Measurements from ENCODE around the gene SULT1C2.
"Not testable (repeated sequence)": the region's sequence is repeated elsewhere in the genome, so short reads cannot be mapped to it uniquely, and the experiment has no call there.

Gene SULT1C2

DNA sequence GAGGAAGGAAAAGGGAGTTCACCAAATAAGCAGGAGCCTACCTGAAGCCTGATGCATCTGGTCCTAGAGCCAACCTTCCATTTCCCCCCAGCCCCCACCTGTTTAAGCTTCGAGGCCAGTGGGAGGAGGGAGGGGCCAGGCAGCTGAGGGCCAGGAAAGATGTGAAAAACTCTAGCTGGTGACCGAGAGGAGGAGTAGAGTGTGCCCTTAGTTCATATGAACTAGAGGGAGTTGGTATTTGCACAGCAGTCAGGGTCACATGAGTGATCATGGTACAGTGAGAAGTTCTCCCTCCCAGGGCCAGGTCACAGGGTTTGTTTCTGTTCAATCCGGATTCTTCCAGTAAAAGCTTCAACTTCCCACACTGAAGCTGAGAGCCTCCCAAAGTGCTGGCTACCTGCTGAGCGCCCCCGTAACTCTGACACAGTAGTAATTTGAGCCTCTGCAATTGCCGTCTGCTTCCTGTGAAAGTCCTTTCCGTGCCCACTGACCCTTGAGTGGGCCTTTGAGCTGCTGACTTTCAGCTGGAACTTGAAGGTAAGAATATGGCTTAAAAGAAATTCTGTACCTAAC, at the start of gene SULT1C2:
Gene SULT1C2 (plus strand): TSS at position 362 of the 573 bp plus-strand sequence. CDS start 4,773 bp downstream, outside the sequence.
- peak; percentile 11 for DNase-seq (ENCODE audit: low spot score)

DNA sequence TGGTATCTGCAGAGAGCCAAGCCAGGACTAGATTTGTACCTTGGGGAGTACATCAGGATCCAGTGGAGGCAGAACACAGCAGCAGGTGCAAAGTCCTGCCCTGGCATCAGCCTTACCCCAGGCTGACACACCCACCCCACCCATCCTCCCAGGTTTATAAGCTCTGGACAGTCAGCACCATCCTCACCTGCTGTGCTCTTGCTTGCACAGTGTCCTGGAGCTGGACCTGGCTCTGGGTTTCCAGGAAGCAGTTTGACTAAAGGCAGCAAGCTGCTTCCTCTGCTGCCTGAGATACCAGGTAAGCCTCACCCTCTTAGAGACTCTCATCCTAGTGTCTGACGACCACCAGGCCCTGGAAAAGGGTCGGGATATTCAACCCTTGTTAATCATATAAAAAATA, 48.9 kb upstream of the SULT1C2 start, which contains the start of gene SULT1C3:
Gene SULT1C3 (plus strand): TSS at position 183 of the 400 bp plus-strand sequence. CDS start 7,227 bp downstream, outside the sequence.
- DNase-seq (ENCODE audit: low spot score) = no peak

DNA sequence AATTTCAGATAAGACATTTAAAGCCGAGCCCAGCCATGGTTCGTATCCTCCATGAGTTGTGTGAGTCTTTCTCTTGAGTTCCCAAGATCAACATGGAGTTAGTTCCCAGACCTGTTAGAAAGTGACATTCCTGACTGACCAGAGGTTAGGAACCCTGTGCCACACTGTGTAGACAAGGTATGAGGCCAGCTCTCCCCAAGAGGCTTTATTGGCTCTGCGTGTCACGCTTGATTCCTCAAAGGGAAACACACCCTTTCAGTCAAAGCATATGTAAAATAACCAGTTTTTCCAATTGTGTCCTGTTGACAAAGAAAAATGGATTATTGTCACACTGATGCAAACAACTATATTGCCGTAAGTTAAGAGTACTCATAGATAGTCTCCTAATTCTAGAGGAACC, 47.7 kb upstream of the SULT1C2 start:
- no peak for DNase-seq (ENCODE audit: low spot score)

DNA sequence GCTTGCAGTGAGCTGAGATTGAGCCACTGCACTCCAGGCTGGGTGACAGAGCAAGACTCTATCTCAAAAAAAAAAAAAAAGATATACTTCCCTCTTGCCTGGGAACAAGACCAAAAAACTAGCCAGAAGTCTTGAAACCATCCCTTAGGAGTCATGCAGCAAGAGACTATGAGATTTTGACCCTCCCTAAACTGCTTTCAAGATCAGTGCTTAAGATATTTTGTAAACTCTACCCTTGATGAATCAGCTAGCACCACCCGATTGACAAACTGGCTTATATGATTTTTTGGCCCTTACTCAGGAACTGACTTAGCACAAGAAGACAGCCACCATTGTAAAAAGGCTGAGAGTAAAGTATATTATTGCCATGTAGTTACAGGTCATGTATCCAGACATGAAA, 45.1 kb upstream of the SULT1C2 start:
- no peak for DNase-seq (ENCODE audit: low spot score)

DNA sequence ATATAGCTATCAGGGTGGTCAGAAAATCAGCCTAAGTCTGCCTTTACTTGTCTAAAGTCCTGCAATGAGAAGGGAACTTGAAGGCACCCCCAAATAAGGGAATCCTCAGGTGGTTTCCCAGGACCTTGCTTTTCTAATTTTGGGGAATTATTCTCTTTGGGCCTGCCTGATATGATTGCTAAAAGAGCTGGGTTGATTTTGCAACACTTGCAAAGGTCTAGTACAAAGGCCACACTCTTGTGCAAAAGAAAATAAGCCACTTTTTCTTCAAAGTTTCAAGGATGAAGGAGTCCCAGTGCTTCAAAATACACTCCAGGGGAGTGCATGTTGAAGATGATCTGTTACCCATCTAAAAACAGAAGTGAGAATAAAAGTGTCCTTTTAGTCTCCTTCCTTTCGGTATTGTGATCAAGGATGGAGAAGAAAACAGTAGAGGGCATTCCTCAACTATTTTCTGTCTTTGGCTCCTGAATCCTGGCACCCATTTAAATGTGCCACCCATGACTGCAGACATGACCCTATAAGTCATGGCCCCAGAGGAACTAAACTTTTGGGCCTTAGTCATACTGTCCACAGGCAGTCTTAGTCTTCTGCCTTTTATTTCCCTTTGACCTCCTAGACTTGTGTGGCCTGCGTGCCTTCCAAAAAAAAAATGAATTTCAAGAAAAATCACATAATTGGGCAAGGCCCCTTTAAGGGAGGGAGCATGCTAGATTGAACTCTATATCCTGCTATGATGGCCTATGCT, 43.9 kb upstream of the SULT1C2 start:
- DNase-seq (ENCODE audit: low spot score) = no peak

DNA sequence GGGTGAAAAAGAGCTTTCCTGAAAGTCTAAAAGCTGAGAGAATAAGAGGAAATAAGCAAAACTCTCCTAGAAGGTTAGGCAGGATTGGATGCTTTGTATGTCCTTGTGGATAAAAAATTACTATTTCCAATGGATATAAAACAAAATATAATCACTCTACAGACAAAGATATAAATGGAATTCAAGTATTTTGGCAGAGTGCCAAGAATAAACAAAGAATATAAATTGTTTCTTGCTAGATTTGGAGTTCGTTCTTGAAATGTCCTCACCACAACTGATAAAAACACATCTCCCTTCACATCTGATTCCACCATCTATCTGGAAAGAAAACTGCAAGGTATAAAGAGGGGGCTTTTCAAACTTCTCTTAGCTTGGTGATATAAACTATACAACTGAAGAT, 35.6 kb upstream of the SULT1C2 start:
- no peak for DNase-seq (ENCODE audit: low spot score)

DNA sequence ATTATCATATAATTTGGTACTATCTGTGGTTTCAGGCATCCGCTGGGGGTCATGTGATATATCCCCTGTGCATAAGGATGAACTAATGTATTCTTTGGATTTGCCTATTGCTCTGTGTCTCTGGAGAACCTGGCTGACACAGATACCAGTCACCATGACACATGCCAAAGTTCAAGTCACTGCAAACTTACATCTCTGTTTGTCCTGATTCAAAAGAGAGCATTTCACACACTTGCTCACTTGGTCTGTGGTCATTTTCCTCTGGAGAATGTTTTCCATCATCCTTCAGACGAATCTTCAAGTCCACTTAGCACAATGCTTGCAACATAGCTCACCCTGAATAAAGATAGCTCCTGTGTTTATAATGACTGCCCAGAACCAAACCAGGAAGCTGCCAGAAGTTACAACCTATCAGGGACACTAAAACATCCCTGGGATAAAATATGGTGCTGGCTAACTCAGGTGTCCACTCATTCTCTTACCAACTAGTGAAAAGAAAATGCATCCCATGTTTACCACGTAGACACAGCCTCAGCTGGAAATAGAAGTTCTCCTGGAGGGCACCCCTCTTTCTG, 30.9 kb upstream of the SULT1C2 start:
- no peak for DNase-seq (ENCODE audit: low spot score)

DNA sequence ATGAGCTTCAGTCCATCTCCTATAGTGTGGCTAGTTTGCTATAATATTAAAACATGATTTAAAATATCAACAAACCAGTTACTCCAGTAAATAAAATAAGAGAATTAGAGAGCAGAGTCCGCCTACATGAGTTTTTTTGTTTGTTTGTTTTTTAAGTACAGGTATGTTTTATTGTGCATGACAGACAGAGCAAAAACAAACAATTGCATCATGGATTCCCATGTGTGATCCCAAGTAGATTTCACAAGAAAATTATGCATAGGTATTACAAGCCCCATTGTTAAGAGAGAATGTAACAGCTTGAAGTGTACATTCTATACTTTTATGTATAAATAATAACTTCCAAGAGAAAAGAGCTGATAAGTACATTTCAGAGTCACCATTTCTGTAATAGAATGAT, 27.9 kb upstream of the SULT1C2 start:
- no peak for DNase-seq (ENCODE audit: low spot score)

DNA sequence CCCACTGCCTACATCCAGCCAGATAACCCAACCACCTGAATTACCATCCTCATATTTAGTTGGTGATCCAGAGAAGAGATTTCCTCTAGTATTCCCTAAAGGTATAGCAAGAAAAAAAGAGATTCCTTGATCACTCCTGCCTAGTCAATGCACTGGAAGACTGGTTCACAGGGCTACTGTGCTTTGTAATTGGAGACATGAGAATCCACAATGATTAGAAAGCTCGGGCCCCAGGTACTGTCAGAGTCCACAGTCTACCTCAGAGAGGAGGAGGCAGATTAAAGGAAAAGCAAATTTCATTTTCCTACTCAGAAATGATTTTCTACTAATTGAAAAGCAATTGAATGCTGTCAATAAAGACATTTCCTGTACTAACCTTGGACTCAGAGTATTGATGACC, 26.7 kb upstream of the SULT1C2 start:
- no peak for DNase-seq (ENCODE audit: low spot score)

DNA sequence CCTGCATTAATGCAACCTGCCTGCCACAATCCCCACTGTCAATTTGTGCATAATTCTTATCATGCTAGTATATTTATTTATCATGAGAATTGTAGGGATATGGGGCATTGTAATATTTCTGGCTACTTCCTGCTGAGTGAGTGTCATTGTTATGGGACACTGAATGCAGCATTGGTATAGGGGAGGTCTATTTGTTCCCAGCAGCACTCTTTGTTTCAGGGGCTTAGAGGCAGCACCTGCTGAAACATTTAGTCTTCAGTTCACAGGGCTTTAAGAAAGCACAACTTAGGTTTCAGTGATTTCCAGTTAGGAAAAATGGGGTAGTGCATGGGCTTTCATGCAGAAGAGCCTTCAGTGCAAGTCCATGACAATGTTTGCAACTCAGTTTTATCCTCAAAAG, 25.3 kb upstream of the SULT1C2 start:
- DNase-seq (ENCODE audit: low spot score) = no peak

DNA sequence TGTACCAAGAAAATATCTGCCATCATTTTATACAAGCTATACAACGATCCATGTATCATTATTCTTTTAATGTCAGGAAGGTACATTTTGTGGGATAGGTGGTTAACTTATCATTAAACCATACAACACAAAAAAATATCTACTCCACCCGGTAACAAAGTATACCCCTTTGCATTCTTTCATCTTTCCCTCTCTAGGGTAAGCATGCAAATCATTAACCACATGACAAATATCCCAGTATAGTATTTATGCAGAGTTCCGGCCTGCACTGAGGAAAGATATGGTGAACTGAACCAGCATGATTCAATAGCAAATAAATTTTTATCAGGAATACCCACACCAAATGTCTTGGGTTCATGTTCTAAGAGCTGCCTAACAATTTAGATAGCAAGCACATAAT, 22.5 kb upstream of the SULT1C2 start:
- DNase-seq (ENCODE audit: low spot score) = no peak

DNA sequence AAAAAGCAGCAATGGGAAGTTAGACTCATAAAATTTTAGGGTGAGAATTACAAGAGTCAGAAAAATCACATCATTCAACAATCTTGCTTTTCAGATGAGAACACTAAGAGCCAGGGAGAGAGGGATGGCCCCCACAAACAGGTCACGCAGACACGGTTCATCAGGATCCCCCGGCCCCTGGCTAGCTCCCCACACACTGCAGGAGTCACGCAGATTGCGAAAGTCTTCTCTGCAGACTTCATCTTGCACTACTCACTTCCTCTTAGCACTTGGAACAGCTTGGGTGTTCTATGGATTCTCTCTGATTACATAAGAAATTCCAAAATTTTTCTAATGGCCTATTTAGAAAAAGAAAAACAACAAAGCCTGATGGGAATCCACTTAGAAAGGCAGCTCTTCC, 21.6 kb upstream of the SULT1C2 start:
- DNase-seq (ENCODE audit: low spot score) = no peak

DNA sequence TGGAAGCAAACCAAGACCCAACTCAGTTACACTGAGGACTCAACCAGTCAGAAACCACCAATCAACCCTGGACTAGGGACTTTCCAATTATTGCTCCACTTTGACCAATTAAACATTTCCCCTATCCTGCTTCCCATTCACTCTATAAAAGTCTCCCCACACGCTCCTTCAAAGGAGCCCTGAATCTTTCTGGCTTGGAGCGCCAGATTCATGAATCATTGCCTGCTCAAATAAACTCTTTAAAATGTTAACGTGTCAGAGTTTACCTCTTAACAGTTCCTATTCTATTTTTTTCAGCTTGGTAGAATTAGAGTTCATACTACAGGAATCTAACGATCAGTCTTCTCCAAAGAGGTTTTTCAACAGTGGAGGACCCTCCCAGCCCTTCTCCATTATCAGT, 20.7 kb upstream of the SULT1C2 start:
- DNase-seq (ENCODE audit: low spot score) = peak; percentile 26

DNA sequence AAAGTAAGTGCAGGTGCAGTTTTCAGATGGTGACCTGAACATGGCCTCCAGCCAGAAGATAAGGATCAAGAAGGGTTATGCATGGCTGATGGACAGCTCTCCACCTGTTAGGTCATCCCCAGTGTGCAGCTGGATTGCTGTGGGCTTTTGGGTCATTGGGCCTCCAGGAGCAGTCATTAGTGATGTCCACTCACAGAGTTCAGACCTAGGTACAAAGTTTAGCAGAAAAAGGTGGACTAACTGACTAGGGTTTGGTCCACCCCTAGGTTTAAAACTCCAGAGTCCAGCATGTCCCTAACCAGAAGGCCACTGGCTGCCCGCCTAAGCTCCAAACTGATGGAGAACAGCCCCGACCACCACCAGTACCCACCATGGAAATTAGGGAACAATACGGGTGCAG, 18.3 kb upstream of the SULT1C2 start:
- DNase-seq (ENCODE audit: low spot score) = no peak

DNA sequence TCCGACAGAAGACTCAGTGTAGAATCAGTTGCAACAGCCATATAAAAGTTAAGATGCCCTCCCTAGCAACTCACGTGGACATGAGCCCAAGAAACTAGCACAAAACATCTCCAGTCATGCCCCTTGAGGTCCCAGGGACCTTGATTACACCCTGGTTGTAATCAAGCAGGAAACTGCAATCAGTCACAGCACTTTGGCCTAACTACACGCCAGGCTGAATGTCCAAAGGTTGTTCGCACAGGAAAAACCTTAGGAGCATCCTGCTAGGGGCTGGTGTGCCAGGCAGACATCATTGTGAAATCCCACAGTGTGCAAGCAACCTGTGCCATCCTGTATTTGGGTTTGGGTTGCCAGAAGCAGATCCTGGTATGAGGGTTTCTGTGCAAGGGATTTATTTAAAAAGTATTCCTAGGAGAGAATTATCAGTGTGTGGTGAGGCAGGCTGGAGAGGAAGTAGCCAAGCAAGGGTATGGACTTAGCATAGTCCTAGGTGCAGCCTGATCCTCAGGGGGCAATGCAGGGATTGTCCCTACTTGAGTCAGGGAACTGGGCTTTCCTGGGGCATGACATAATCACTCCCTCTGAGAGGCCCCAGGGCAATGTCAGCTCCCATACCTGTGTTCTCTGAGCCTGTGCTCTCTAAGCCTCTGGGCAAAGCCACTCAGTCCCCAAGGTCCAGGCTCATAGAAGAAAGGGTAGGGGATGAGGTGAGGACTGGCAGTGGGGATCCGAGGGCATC, 17.8 kb upstream of the SULT1C2 start:
- no peak for DNase-seq (ENCODE audit: low spot score)

DNA sequence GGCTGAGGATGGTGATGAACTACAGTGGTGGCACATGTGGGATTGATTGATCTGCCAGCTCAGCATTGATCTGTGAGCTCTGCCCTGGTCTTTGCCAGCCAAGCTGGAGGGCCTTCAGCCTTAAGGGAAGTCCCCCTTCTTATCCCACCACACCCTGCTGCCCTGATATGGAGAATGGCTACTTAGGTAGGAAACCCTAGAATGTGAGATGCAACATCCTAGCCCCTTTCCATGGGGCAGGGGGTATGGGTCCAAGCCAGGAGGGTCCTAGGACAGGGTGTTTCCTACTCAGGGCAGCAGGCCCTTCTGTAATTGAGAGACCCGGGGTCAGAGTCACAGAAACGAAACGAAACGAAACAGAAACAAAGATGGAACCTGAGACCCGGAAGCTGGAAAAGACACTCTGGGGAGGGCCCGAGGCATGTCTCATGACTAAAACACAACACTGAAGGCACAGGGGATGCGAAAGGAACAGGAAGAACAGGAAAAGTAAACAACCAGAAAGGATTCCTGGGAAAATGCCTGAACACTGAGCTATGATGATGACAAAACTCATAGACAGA, 16.9 kb upstream of the SULT1C2 start:
- peak; percentile 7 for DNase-seq (ENCODE audit: low spot score)

DNA sequence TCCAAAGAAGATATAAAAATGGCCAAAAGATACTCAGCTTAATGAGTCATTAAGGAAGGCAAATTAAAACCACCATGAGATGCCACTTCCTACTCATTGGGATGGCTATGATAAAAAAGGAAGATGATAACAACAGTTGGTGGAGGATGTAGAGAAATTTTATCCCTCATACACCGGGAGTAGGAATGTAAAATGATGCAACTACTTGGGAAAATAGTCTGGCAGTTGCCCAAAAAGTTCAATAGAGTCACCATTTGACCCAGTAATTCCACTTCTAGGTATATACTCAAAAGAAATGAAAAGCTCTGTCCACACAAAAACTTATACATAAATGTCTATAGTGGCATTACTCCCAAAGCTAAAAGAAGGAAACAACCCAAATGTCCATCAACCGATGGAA, 10.1 kb upstream of the SULT1C2 start:
- DNase-seq (ENCODE audit: low spot score) = no peak

DNA sequence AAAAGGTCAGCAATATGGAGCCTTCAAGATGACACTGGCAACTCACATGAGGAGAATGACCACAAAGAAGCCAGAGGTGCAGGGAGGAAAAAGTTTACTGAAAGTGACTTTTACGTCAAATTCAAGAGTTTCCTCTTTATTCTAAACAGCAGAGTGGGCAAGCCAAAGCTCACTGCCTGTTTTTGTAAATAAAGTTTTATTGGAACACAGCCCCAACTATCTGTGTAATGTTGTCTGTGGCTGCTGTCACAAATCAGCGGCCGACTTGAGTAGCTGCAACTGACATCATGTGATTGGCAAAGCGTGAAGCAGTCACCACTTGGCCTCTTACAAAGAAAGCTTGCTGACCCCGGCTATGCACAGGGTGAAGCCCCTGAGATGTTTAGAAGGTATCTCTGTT, 9.2 kb upstream of the SULT1C2 start:
- no peak for DNase-seq (ENCODE audit: low spot score)

DNA sequence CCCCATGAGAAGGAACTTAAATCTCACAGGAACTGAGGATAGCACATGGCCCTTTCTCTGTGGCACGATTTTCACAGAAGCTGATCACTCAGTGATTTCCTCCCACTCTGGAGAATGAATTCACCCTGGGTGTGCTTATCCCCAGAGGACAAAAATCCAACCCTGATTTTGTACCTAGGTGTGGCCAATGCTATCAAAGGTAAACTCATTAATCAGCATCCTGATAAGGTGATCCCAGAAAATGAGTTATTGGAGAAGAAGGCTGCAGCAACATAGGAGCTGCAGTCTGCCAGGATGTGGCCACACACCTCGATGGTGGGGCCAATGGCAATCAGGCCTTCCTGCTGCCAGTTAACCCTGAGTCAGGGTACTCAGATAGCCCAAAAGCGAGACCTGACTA, 8.2 kb upstream of the SULT1C2 start:
- no peak for DNase-seq (ENCODE audit: low spot score)

DNA sequence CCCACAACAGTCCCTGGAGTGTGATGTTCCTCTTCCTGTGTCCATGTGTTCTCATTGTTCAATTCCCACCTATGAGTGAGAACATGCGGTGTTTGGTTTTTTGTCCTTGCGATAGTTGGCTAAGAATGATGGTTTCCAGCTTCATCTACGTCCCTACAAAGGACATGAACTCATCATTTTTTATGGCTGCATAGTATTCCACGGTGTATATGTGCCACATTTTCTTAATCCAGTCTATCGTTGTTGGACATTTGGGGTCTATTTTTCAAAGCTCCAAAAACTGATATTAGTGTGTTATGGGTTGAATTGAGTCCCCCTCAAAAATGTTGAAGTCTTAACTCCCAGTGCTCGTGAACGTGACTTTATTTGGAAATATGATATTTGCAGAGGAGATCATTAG, 4.1 kb upstream of the SULT1C2 start:
- DNase-seq (ENCODE audit: low spot score) = not testable (repeated sequence)

DNA sequence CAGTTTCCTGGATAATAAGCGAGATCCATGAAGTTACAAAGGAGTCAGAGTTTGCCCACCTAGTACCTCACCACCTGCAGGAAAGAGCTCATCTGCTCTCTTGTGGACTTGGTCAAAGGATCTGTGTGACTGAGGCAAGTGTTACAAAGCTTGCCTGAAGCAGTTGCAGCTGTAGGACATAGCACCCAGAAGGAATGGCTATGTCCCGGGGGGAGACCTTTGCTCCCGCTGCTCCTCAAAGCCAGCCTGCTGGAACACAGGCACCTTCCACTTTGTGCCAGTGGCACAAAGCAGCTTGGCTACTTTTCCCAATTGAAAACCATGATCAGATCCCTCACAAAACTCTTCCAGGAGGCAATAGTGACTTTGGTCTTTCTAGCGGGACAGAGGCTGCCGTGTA, 3.1 kb upstream of the SULT1C2 start:
- DNase-seq (ENCODE audit: low spot score) = no peak

DNA sequence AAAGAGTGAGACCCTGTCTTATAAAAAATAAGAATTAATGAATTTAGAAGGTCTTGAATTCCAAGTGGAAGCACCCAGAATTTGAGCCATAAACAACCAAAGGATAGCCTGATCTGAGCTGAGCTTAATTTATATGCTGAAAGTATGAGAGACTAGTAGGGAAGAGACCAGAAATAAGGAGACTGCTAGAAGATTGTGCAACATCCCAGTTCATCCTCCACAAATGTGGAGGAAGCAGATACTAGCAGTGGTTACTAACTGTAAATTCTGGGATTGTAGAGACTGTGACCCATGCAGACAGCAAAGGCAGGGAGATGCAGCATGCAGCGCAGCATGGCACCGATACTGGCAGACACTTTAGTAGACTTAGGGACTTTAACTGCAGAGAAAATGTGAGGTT, 1.5 kb upstream of the SULT1C2 start:
- no peak for DNase-seq (ENCODE audit: low spot score)

DNA sequence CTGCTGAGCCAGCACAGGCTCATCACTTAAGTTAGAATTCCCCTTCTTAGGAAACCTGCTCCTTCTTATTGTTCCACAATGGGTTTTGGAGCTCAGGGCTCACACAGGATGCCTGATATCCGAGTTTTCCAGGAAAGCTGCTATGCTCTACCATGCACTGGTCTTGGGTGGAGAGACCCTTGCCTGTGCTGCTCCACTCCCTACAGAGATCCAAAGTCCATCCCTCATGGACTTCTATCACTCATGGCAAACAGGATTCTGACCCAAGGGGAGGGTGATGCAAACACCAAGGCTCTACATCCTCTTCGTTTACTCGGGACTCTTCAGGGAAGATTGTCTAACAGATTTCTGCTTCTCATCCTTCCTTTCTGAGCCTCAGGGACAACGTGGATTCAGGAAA, 5.2 kb downstream of the SULT1C2 start:
- DNase-seq (ENCODE audit: low spot score) = no peak

Data from AG08395 (cell line).